Measurements from ENCODE around the gene ST8SIA6.
"Not testable (repeated sequence)": the region's sequence is repeated elsewhere in the genome, so short reads cannot be mapped to it uniquely, and the experiment has no call there.

ST8SIA6 gene

GRCh38 chr10:17456032-17456548 is 1.7 kb upstream of the ST8SIA6 start:
- no peak for DNase-seq

GRCh38 chr10:17455015-17455520 is 673 bp upstream of the ST8SIA6 start:
- DNase-seq: no peak

GRCh38 chr10:17453373-17454091 is 863 bp downstream of the ST8SIA6 start:
- DNase-seq: peak; percentile 78

GRCh38 chr10:17453035-17453372 is 1.4 kb downstream of the ST8SIA6 start:
- DNase-seq: peak; percentile 26

GRCh38 chr10:17452060-17452841 is 2.1 kb downstream of the ST8SIA6 start:
- DNase-seq: no peak

GRCh38 chr10:17450024-17450423 is 4.4 kb downstream of the ST8SIA6 start:
- DNase-seq: no peak

- peak; percentile 26 for DNase-seq
Observed at GRCh38 chr10:17445400-17445998, 8.9 kb downstream of the ST8SIA6 start.

GRCh38 chr10:17444388-17444714 is 10.0 kb downstream of the ST8SIA6 start:
- DNase-seq: no peak

- DNase-seq: no peak
Observed at GRCh38 chr10:17443707-17444387, 10.5 kb downstream of the ST8SIA6 start.

GRCh38 chr10:17438583-17438982 is 15.8 kb downstream of the ST8SIA6 start:
- no peak for DNase-seq

- DNase-seq: not testable (repeated sequence)
Observed at GRCh38 chr10:17436578-17436977, 17.8 kb downstream of the ST8SIA6 start.

- no peak for DNase-seq
Observed at GRCh38 chr10:17435953-17436352, 18.4 kb downstream of the ST8SIA6 start.

GRCh38 chr10:17435187-17435586 is 19.2 kb downstream of the ST8SIA6 start:
- no peak for DNase-seq

GRCh38 chr10:17432723-17433122 is 21.7 kb downstream of the ST8SIA6 start:
- no peak for DNase-seq

- no peak for DNase-seq
Observed at GRCh38 chr10:17431871-17432311, 22.5 kb downstream of the ST8SIA6 start.

GRCh38 chr10:17430647-17431355 is 23.6 kb downstream of the ST8SIA6 start:
- DNase-seq: peak; percentile 93

GRCh38 chr10:17429490-17429889 is 24.9 kb downstream of the ST8SIA6 start:
- no peak for DNase-seq

GRCh38 chr10:17428351-17429097 is 25.9 kb downstream of the ST8SIA6 start:
- peak; percentile 49 for DNase-seq

- no peak for DNase-seq
Observed at GRCh38 chr10:17427666-17428350, 26.6 kb downstream of the ST8SIA6 start.

- peak; percentile 34 for DNase-seq
Observed at GRCh38 chr10:17427201-17427600, 27.2 kb downstream of the ST8SIA6 start.

GRCh38 chr10:17426263-17426750 is 28.1 kb downstream of the ST8SIA6 start:
- DNase-seq: peak; percentile 37

All from eye (tissue), 1 donor.